ENCODE measurements around the gene ALKBH4. TPM values are rescaled to one million over a fixed set of nuclear protein-coding genes. Genes with fewer than 3 reads are reported as not detected.
"Not testable (repeated sequence)": the region's sequence is repeated elsewhere in the genome, so short reads cannot be mapped to it uniquely, and the experiment has no call there.

Gene ALKBH4
- polyA plus RNA-seq, 1 of the 3 experiments (the other 2 are of a cell fraction): 18.1 TPM

GRCh38 chr7:102455596-102455995, 9.1 kb downstream of the ALKBH4 start:
- Histone ChIP-seq H3F3A (replicated peaks; ENCODE audit: insufficient read depth) (peaks cover 22% of the 10 kb centered on the region), H3K4me2 (no peak overlapping the region), H2AFZ (ENCODE audit: low read depth) (no peak overlapping the region), H3K9me3 (no peaks in the 10 kb centered on the region), H3K79me2 (ENCODE audit: insufficient read depth) (no peaks in the 10 kb centered on the region), H3K9me2 (no peaks in the 10 kb centered on the region), H3K4me1 (ENCODE audit: control insufficient read depth in 1 of 2, insufficient read depth in 2 of 2, low read depth in 1 of 2, low read length in 1 of 2) (peaks cover 9 to 10% of the 10 kb centered on the region in 2 experiments; a peak in 3 of 4 replicates), H3K27me3 (ENCODE audit: insufficient read depth) (no peaks in the 10 kb centered on the region), H3K36me3 (replicated peaks in 1 of 2; ENCODE audit: control insufficient read depth in 1 of 2, insufficient read depth in 2 of 2, low read length in 1 of 2) (peaks cover 9 to 19% of the 10 kb centered on the region in 2 experiments), H4K20me1 (ENCODE audit: insufficient read depth) (0 out of 2 replicates have a peak, but pooled peaks cover 9% of the 10 kb centered on the region), H3K9ac (no peak overlapping the region), H3K4me3 (ENCODE audit: low read depth in 2 of 2, low read length in 1 of 2) (no peak overlapping the region), H3K27ac (ENCODE audit: low read depth in 2 of 2, low read length in 1 of 2) (peak overlapping the region in 1 of 2 experiments; percentile 43; a peak in 1 of 4 replicates)
- POLR2A ChIA-PET: interaction anchor here (0.6 to 2.6 kb wide), 3 partner anchors 9 to 1616 kb away, joined by 3 to 12 read pairs (median 3); partner anchors contain the start of genes ALKBH4 and LRWD1
- no peak for DNase-seq
- WGBS (ENCODE audit: low lambda C conversion rate): 89% methylated on average over 10 of the region's 11 CpGs
- TF ChIP-seq RFX5 (IDR thresholded peaks at IDR 0.05; ENCODE audit: low read length) (no peak), EZH2phosphoT487 (IDR thresholded peaks at IDR 0.05; ENCODE audit: borderline replicate concordance, low read depth) (no peak), GABPA (IDR thresholded peaks at IDR 0.05; ENCODE audit: low read depth) (no peak), RCOR1 (IDR thresholded peaks at IDR 0.05; ENCODE audit: low read length) (no peak)
- TF ChIP-seq, protein P1, sequence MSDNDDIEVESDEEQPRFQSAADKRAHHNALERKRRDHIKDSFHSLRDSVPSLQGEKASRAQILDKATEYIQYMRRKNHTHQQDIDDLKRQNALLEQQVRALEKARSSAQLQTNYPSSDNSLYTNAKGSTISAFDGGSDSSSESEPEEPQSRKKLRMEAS (IDR thresholded peaks at IDR 0.05; ENCODE audit: low read depth): no peak
- CTCF ChIA-PET: interaction anchor here (1.4 to 2.0 kb wide), 3 partner anchors 10 to 176 kb away, joined by 4 to 19 read pairs (median 8); partner anchors contain the start of genes ALKBH4 and LRWD1

GRCh38 chr7:102454932-102455331, 9.7 kb downstream of the ALKBH4 start:
- CTCF ChIA-PET: interaction anchor here (0.9 to 1.2 kb wide), 3 partner anchors 9 to 51 kb away, joined by 3 to 7 read pairs (median 4); partner anchors contain the start of gene ALKBH4
- not testable (repeated sequence) for DNase-seq; H3K27ac ChIP-seq (ENCODE audit: low read depth in 2 of 2, low read length in 1 of 2); H3K27me3 ChIP-seq (ENCODE audit: insufficient read depth); H4K20me1 ChIP-seq (ENCODE audit: insufficient read depth); H2AFZ ChIP-seq (ENCODE audit: low read depth); H3K4me1 ChIP-seq (ENCODE audit: control insufficient read depth in 1 of 2, insufficient read depth in 2 of 2, low read depth in 1 of 2, low read length in 1 of 2); H3K9me2 ChIP-seq; H3K9ac ChIP-seq; H3K79me2 ChIP-seq (ENCODE audit: insufficient read depth); H3K4me3 ChIP-seq (ENCODE audit: low read depth in 2 of 2, low read length in 1 of 2); H3K4me2 ChIP-seq; H3K9me3 ChIP-seq
- WGBS (ENCODE audit: low lambda C conversion rate): 95% methylated on average over 10 of the region's 10 CpGs
- Histone ChIP-seq H3F3A (replicated peaks; ENCODE audit: insufficient read depth) (peaks cover 29% of the 10 kb centered on the region), H3K36me3 (replicated peaks in 1 of 2; ENCODE audit: control insufficient read depth in 1 of 2, insufficient read depth in 2 of 2, low read length in 1 of 2) (peaks cover 9 to 19% of the 10 kb centered on the region in 2 experiments)
- POLR2A ChIA-PET: interaction anchor here (2.6 kb wide), 1 partner anchor 10 kb away, joined by 12 read pairs; the partner anchor contains the start of genes ALKBH4 and LRWD1

DNA sequence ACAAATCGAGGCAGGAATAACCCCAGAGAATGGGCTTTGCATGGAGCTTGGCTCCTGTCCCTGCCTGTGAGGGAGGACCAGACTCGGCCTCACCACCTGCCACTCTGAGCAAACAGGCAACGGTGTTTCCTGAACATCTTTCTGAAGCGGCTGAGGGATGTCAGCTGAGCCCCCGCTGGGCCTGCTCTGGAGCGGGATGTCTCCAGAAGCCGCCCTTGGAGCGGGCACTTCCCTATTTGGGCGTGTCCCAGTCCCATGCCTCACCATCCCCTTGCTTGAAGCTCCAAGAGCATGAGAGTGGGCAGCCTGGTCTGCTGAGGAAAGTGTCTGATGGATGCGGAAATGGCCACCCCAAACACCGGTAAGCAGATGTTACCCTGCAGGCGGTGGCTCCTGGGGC, 10.2 kb downstream of the ALKBH4 start:
- ChIA-PET POLR2A (interaction anchor here (1.0 to 2.6 kb wide), 2 partner anchors 10 to 168 kb away, joined by 3 to 12 read pairs; partner anchors contain the start of genes ALKBH4, LRWD1 and SH2B2), CTCF (interaction anchor here (0.9 to 1.2 kb wide), 3 partner anchors 10 to 50 kb away, joined by 3 to 7 read pairs (median 4); partner anchors contain the start of gene ALKBH4)
- H4K20me1 ChIP-seq (ENCODE audit: insufficient read depth): 0 out of 2 replicates have a peak, but pooled peaks cover 9% of the 10 kb centered on the region

More for the DNA sequence above, 10.2 kb downstream of the ALKBH4 start:
- Histone ChIP-seq H3K9me3 (no peaks in the 10 kb centered on the region), H3K4me3 (ENCODE audit: low read depth in 2 of 2, low read length in 1 of 2) (no peak overlapping the region), H3F3A (replicated peaks; ENCODE audit: insufficient read depth) (peaks cover 32% of the 10 kb centered on the region), H3K9ac (no peak overlapping the region), H3K36me3 (replicated peaks in 1 of 2; ENCODE audit: control insufficient read depth in 1 of 2, insufficient read depth in 2 of 2, low read length in 1 of 2) (peaks cover 9 to 19% of the 10 kb centered on the region in 2 experiments), H3K4me2 (no peak overlapping the region), H3K27ac (ENCODE audit: low read depth in 2 of 2, low read length in 1 of 2) (no peak overlapping the region), H3K4me1 (ENCODE audit: control insufficient read depth in 1 of 2, insufficient read depth in 2 of 2, low read depth in 1 of 2, low read length in 1 of 2) (peaks cover 9 to 10% of the 10 kb centered on the region in 2 experiments; a peak in 3 of 4 replicates), H3K27me3 (ENCODE audit: insufficient read depth) (no peaks in the 10 kb centered on the region), H3K9me2 (no peaks in the 10 kb centered on the region), H3K79me2 (ENCODE audit: insufficient read depth) (no peaks in the 10 kb centered on the region), H2AFZ (ENCODE audit: low read depth) (no peak overlapping the region)
- TF ChIP-seq, protein P2, sequence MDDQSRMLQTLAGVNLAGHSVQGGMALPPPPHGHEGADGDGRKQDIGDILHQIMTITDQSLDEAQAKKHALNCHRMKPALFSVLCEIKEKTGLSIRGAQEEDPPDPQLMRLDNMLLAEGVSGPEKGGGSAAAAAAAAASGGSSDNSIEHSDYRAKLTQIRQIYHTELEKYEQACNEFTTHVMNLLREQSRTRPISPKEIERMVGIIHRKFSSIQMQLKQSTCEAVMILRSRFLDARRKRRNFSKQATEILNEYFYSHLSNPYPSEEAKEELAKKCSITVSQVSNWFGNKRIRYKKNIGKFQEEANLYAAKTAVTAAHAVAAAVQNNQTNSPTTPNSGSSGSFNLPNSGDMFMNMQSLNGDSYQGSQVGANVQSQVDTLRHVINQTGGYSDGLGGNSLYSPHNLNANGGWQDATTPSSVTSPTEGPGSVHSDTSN (IDR thresholded peaks at IDR 0.05): no peak
- TF ChIP-seq SIN3A (IDR thresholded peaks at IDR 0.05; ENCODE audit: borderline replicate concordance, low read depth, low read length): no peak
- TF ChIP-seq RXRA (IDR thresholded peaks at IDR 0.05; ENCODE audit: borderline replicate concordance, low read depth): no peak
- TF ChIP-seq GABPA (IDR thresholded peaks at IDR 0.05; ENCODE audit: low read depth): no peak
- no peak for TF ChIP-seq IRF3 (IDR thresholded peaks at IDR 0.05; ENCODE audit: low read depth, low read length)
- TF ChIP-seq SMC3 (IDR thresholded peaks at IDR 0.05; ENCODE audit: low read depth, low read length): no peak
- no peak for TF ChIP-seq REST (IDR thresholded peaks at IDR 0.05; ENCODE audit: low read depth, low read length)
- no peak for TF ChIP-seq NRF1 (IDR thresholded peaks at IDR 0.05; ENCODE audit: low read depth, low read length)
- TF ChIP-seq MXI1 (IDR thresholded peaks at IDR 0.05; ENCODE audit: low read depth, low read length): no peak
- no peak for TF ChIP-seq POLR2AphosphoS5 (IDR thresholded peaks at IDR 0.05; ENCODE audit: low read depth, low read length)
- TF ChIP-seq GATA2 (CRISPR knock-in tag; IDR thresholded peaks at IDR 0.05): no peak
- WGBS (ENCODE audit: low lambda C conversion rate): 90% methylated on average over 11 of the region's 12 CpGs
- no peak for DNase-seq

All from SK-N-SH (cell line).